ENCODE measurements around the gene MSRB3. TPM values are rescaled to one million over a fixed set of nuclear protein-coding genes. Genes with fewer than 3 reads are reported as not detected.

MSRB3 gene
- total RNA-seq: 100 to 1,000 TPM; 219 to 336 (median 299) TPM

DNA sequence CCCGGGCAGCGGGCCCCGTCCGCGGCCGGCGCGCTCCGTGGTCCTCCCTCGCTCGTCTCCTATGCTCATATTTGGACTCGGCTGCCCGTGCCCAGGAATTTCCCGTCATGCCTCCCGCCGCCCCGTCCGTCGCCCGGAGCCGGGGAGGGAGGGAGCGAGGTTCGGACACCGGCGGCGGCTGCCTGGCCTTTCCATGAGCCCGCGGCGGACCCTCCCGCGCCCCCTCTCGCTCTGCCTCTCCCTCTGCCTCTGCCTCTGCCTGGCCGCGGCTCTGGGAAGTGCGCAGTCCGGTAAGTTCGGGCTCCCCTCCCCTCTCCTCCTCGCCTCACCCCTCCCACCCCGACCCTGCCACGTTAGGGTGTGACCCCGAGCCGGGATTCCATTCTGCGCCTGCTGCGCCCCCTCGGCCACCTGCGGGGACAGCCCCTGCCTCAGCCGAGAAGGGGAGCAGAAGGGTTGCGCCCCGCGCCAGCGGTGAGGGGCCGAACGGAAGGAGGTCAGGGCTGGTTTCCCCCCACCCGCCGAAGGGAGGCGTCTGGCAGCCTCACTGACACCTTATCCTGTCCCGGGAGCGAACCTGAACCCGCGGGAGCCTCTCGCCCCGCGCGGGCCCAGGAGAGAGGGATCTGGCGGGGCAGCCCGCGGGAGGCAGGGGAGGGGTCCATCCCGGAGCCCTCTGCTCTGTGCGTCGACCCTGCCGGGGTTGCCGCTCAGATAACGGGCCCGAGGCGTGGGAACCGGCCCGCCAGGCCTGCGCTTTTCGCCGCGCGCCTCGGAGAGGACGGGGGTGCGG is at the start of gene MSRB3:
TSS of gene MSRB3 (plus strand) at position 108 of the 793 bp plus-strand sequence. CDS start 29,897 bp downstream, outside the sequence.
- WGBS, 2 donors (ENCODE audit: low coverage in 1 of 2): 0% methylated on average over 13 to 21 of the region's 85 CpGs
- Histone ChIP-seq H3K27ac (peak within 1 kb of the TSS; percentile 95 to 100 (median 98)), H3K9me3 (no peaks in the 10 kb centered on the region), H3K36me3 (no peaks in the 10 kb centered on the region), H3K27me3 (no peaks in the 10 kb centered on the region), H3K4me1 (peaks cover 5 to 53% (median 20%) of the 10 kb centered on the region in 3 donors), H3K4me3 (peak within 1 kb of the TSS; percentile 89 to 90)
- peak; percentile 75 to 80 for TF ChIP-seq POLR2A (IDR thresholded peaks at IDR 0.05)
- TF ChIP-seq, protein P1, sequence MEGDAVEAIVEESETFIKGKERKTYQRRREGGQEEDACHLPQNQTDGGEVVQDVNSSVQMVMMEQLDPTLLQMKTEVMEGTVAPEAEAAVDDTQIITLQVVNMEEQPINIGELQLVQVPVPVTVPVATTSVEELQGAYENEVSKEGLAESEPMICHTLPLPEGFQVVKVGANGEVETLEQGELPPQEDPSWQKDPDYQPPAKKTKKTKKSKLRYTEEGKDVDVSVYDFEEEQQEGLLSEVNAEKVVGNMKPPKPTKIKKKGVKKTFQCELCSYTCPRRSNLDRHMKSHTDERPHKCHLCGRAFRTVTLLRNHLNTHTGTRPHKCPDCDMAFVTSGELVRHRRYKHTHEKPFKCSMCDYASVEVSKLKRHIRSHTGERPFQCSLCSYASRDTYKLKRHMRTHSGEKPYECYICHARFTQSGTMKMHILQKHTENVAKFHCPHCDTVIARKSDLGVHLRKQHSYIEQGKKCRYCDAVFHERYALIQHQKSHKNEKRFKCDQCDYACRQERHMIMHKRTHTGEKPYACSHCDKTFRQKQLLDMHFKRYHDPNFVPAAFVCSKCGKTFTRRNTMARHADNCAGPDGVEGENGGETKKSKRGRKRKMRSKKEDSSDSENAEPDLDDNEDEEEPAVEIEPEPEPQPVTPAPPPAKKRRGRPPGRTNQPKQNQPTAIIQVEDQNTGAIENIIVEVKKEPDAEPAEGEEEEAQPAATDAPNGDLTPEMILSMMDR (IDR thresholded peaks at IDR 0.05): peak in 3 of 4 experiments; percentile 6 to 30 (median 27)
- no peak for TF ChIP-seq EP300 (IDR thresholded peaks at IDR 0.05)
- peak; percentile 87 for TF ChIP-seq POLR2AphosphoS5 (IDR thresholded peaks at IDR 0.05)
- peak; percentile 93 for ATAC-seq

DNA sequence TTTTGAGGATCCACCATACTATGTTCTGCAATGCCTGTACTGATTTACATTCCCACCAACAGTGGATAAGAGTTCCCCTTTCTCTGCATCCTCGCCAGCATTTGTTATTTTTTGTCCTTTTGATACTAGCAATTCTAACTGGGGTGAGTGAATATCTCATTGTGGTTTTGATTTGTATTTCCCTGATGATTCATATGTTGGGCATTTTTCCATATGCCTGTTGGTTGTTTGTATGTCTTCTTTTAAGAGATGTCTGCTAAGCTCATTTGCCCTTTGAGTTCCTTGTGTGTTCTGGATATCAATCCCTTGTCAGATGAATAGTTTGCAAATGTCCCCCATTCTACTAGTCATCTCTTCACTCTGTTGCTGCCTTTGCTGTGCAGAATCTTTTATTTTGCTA is 49.0 kb upstream of the MSRB3 start:
- Histone ChIP-seq H3K27me3 (no peaks in the 10 kb centered on the region), H3K4me3 (no peak overlapping the region), H3K27ac (no peak overlapping the region), H3K4me1 (no peaks in the 10 kb centered on the region), H3K36me3 (peaks cover 0 to 29% of the 10 kb centered on the region in 2 donors), H3K9me3 (peaks cover 0 to 14% (median 0%) of the 10 kb centered on the region in 3 donors)
- ATAC-seq: no peak
- WGBS, 2 donors (ENCODE audit: low coverage in 1 of 2): 86 to 93% methylated on average over 1 of the region's 1 CpG
- TF ChIP-seq POLR2A (IDR thresholded peaks at IDR 0.05) (no peak), EP300 (IDR thresholded peaks at IDR 0.05) (no peak), POLR2AphosphoS5 (IDR thresholded peaks at IDR 0.05) (no peak)
- TF ChIP-seq, protein P1 (IDR thresholded peaks at IDR 0.05): no peak

DNA sequence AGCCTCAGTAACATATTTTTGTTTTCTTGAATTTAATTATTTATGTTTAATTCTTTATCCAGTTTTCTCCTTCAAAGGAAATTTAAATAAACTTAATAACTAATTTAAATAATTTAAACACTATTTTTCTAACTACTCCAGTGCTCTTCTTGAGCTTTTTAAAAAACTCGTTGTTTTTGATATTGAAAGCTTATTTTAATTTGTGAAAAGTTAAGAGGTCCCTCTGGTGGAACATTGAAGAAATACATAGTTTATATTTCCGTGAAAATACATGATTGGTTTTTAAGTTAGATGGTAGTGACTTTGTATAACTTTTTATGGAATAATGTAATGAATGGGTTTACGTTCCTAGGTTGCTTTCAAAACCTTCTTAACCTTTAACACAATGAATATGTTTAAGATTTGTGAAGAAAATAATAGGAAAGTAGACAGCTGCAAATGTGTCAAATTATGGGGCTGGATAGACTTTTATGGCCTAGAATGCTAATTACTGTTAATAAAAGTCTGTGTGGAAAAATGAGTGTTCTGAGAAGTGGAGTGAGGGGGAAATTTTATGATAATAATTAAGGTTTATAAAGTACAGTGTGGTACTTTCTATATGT is 45.9 kb upstream of the MSRB3 start:
- no peaks in the 10 kb centered on the region for H3K27me3 ChIP-seq
- no peak overlapping the region for H3K4me3 ChIP-seq
- peaks cover 0 to 14% (median 0%) of the 10 kb centered on the region in 3 donors for H3K9me3 ChIP-seq
- no peaks in the 10 kb centered on the region for H3K4me1 ChIP-seq
- H3K36me3 ChIP-seq: peaks cover 0 to 21% of the 10 kb centered on the region in 2 donors
- TF ChIP-seq POLR2AphosphoS5 (IDR thresholded peaks at IDR 0.05): no peak
- TF ChIP-seq, protein P1 (IDR thresholded peaks at IDR 0.05): peak; percentile 31 to 49 (median 36)
- no peak for TF ChIP-seq EP300 (IDR thresholded peaks at IDR 0.05)
- TF ChIP-seq POLR2A (IDR thresholded peaks at IDR 0.05): no peak
- no peak for ATAC-seq
- WGBS, 2 donors (ENCODE audit: low coverage in 1 of 2): 4 to 11% methylated on average over 3 of the region's 3 CpGs
- H3K27ac ChIP-seq: no peak overlapping the region

DNA sequence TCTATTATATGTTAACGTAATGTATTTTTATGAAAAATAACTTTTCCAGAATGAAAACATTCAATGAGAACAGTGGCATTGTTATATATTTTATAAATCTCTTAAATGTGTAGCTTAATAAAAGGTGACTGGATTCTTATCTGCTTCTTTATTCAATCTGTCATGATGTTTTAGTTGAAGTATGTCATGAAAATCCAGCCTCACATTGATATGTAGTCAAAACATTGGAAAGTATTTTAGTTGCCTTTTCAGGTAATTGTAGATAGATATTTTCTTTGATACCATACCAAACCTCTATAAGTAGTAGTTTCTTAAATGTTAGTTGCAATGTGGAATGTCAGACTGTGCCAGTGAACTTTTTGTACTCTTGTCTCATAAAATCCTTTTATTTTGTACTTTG is 41.3 kb upstream of the MSRB3 start:
- H3K27me3 ChIP-seq: no peaks in the 10 kb centered on the region
- no peak overlapping the region for H3K4me3 ChIP-seq
- no peak for ATAC-seq
- H3K27ac ChIP-seq: no peak overlapping the region
- no peaks in the 10 kb centered on the region for H3K4me1 ChIP-seq
- H3K9me3 ChIP-seq: no peaks in the 10 kb centered on the region
- WGBS, 2 donors (ENCODE audit: low coverage in 1 of 2): 100% methylated on average over 1 of the region's 1 CpG
- H3K36me3 ChIP-seq: peaks cover 0 to 23% of the 10 kb centered on the region in 2 donors
- TF ChIP-seq POLR2A (IDR thresholded peaks at IDR 0.05): no peak
- TF ChIP-seq, protein P1 (IDR thresholded peaks at IDR 0.05): no peak
- TF ChIP-seq POLR2AphosphoS5 (IDR thresholded peaks at IDR 0.05): no peak
- no peak for TF ChIP-seq EP300 (IDR thresholded peaks at IDR 0.05)

Measured in gastroesophageal sphincter (tissue), 4 donors.